ENCODE measurements around the gene NDFIP1.

DNA sequence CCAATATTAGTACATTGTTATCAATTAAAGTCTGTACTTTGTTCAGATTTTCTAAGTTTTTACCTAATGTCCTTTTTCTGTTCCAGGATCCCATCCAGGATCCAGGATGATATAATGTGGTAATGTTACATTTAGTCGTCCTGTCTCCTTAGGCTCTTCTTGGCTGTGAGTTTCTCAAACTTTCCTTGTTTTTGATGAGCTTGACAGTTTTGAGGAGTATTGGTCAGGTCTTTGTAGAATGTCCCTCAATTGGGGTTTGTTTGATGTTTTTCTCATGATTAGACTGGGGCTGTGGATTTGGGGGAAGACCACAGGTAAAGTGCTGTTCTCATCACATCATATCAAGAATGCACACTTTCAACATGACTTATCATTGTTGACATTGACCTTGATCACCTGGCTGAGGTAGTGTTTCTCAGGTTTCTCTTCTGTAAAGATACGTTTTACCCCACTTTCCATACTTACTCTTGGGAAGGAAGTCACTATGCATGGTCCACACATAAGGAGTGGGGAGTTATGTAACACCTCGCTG, 9.6 kb downstream of the NDFIP1 start:
- TF ChIP-seq, protein P1, sequence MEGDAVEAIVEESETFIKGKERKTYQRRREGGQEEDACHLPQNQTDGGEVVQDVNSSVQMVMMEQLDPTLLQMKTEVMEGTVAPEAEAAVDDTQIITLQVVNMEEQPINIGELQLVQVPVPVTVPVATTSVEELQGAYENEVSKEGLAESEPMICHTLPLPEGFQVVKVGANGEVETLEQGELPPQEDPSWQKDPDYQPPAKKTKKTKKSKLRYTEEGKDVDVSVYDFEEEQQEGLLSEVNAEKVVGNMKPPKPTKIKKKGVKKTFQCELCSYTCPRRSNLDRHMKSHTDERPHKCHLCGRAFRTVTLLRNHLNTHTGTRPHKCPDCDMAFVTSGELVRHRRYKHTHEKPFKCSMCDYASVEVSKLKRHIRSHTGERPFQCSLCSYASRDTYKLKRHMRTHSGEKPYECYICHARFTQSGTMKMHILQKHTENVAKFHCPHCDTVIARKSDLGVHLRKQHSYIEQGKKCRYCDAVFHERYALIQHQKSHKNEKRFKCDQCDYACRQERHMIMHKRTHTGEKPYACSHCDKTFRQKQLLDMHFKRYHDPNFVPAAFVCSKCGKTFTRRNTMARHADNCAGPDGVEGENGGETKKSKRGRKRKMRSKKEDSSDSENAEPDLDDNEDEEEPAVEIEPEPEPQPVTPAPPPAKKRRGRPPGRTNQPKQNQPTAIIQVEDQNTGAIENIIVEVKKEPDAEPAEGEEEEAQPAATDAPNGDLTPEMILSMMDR (IDR thresholded peaks at IDR 0.05): no peak
- no peak for TF ChIP-seq POLR2A (IDR thresholded peaks at IDR 0.05)

Data from adrenal gland (tissue), 5 donors.